ENCODE measurements around the gene SEMA3E.

Gene SEMA3E

DNA sequence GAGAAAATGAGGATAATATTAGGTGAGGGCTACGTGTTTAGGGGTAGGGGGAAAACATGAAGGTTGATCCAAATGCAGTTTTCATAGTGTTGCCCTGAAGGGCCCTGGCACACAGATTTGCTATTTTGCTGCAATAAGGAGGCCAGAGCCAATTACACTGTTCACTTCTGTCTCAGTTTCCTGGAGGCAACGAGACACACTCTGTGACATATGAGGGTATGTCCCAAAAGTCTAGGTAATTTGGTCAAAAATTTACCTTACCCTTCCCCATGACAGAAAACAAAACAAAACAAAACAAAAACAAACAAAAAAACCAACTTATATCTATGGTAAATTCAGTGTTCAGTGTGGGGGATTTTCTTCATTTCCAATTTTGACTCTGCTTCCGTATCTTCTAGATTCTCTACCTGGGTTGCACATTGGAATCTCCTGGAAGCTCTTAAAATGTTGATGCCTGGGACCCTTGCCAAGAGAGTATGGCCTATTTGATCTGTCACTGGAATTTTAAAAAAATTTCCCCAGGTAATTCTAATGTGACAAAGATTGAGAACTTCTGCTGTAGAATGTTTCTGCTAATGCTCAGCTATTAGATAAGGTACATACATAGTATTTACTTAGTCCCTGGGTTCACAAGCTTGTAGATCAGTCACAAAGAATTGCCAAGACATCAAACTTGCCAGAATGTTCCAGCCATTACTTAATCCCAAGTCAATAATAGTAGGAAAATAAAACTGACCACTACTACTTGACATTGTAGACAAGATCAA is 139.5 kb downstream of the SEMA3E start:
- DNase-seq (ENCODE audit: extremely low spot score, insufficient read length, low read depth), result no peak
- no peak for FAIRE-seq

DNA sequence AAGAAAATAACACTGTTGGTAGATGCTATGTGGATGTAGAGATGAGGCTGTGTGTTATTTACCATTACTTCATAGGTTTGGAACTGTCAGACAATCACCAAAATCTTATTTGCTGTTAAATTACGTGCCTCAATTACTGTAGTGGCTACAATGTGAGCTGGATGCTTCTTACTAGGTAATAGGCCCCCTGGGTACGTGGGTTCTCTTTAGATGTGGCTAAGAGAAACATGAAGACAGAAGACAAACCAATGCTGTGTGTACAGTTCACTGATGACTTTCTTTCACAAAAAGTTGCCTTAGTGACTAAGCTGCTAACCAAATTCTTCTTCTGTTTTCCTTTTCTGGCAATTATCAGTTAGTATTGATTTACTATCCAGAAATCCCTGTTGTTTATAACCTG is 144.6 kb downstream of the SEMA3E start:
- DNase-seq (ENCODE audit: extremely low spot score, insufficient read length, low read depth) (no peak), FAIRE-seq (no peak)

DNA sequence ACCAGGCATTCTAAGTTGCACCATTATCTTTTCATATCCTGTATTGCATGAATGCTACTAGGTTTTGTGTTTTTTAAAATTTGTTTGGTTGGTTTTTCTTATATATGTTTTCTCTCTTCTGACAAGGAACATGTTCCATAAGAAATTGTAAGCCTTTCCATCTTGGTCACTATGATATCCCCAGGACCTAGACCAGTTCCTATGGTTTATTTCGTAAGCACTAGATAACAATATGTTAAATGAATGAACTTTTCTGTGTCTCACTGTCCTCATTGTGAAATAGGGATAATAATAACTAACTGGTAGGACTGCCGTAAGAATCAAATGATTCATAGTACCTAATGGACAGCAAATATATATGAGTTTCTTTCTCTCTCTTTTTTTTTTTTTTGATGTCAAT is 146.3 kb downstream of the SEMA3E start:
- DNase-seq (ENCODE audit: extremely low spot score, insufficient read length, low read depth), result no peak
- no peak for FAIRE-seq

DNA sequence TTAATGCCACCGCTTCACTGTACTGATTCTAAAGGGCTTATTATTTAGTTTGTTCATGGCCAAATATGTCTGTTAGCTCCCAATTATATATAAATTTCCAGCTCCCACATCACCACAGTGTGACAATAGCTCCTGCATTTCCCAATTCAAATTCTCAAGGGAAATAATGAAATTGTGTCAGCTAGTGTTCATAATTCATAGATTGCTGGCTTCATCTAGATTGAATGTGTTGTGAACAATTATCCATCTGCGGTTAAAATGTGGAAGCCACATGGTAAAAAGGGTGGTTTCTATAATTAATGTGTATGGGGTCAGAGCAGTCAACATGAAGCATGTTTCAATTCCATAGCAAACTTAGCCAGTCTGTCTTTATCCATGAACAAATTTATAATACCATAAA is 154.3 kb downstream of the SEMA3E start:
- FAIRE-seq (no peak), DNase-seq (ENCODE audit: extremely low spot score, insufficient read length, low read depth) (no peak)

DNA sequence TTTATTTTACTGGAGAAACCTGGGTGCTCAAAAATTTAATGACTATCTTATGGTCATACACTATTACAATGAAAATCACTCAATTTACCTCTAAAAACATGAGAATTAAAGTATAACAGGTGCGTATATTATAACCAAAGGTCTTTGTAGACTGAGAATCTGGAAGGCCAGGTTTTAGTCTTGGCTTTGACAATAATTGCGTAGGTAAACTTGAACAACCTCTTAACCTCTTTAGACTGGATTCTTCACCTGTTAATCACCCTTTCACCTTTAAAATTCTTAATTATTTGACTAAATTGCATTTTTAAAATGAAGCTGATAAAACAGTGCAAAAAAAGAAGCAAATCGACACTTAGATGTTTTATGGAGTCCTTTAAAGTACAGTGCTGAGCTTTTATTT is 156.1 kb downstream of the SEMA3E start:
- FAIRE-seq (no peak), DNase-seq (ENCODE audit: extremely low spot score, insufficient read length, low read depth) (no peak)

DNA sequence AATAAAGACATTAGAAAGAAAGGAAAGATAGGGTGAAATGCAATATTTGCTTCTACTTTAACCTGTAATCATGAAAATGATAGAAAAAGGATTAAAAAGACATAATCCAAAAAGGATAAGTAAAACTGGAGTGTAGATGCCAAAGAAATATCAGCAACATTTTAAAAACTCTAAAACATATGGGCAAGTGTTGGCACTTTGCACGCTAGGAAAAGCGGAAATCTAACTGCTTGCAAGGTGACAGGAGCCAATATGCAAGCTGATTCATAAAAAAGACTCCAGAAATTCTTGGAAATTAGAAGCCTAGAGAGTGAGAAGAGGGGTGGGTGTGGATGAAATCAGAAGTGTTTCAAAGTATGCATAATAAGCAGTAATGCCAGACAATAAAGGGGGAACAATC is 161.1 kb downstream of the SEMA3E start:
- DNase-seq (ENCODE audit: extremely low spot score, insufficient read length, low read depth) (no peak), FAIRE-seq (no peak)

DNA sequence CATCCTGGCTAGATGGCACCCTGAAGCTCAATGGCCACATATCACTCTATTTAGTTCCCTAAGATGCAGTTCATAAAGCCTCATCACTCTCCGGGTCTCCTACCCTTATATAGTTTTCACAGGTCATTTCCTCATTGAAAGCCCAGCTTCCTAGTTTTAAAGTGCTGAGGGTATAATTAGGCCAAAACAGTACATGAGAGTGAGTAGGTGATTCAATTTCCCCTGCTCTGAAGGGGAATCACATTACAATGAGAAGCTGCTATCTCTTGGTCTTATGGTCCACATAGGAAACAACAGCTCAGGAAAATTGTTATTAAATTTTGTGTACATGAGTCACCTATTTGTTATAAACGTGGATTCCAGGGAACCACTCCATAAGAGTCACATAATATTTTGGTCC is 162.0 kb downstream of the SEMA3E start:
- DNase-seq (ENCODE audit: extremely low spot score, insufficient read length, low read depth), result no peak
- FAIRE-seq, result no peak

DNA sequence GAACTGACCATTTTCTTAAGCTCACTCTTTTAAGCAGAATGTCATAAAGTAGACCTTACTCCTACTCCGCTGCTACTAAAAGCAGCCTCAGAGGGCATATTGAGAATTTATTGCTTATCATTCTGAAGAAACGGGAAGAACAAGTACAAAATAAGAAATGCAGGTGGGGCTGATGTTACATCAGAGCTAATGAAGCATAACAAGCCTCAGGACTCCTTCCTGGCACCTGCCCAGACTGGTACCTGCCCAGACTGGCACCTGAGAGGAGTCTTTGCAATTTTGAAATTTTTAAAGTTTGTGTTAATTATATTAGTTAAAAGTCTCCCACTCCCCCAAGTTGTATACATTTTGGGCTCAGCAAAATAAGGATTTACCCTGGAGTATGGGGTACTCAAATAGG is 162.4 kb downstream of the SEMA3E start:
- DNase-seq (ENCODE audit: extremely low spot score, insufficient read length, low read depth), result no peak

DNA sequence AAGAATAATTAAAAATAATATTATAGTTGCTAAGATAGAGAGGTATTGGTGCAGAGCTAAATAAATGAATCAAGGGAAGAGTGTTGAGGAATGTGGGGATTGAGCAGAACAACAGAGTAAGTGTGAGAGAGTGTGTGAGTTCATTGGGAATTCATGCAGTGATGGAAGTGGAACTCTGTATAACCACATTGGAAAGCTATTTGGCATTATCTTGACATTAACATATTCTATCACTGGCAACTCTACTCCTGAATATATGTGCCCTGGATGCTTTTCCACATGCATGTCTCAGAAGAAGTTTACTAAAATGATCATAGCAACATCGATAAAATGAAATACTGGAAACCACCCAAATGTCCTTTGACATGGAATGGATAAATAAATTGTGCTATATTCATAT is 164.1 kb downstream of the SEMA3E start:
- DNase-seq (ENCODE audit: extremely low spot score, insufficient read length, low read depth) (no peak), FAIRE-seq (no peak)

More for the DNA sequence above, 162.4 kb downstream of the SEMA3E start:
- no peak for FAIRE-seq

DNA sequence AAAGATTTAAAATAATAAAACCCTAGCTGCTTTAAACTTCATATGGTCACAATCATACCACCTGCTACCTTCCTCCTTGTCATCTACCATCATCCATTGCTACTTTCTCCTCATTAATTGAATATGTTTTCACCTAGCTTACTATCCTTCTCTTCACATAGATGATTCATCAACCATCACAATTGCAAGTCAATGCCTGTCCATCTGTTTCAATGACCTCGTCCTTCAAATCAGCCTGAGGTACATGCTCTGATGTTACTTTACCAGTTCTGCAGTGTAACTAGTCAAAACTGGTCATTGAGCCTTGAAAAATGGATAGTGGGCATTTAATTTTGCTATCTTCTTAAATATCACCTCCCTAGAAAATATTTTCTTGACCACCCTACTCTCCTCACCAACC is 164.7 kb downstream of the SEMA3E start:
- no peak for FAIRE-seq
- DNase-seq (ENCODE audit: extremely low spot score, insufficient read length, low read depth), result no peak

DNA sequence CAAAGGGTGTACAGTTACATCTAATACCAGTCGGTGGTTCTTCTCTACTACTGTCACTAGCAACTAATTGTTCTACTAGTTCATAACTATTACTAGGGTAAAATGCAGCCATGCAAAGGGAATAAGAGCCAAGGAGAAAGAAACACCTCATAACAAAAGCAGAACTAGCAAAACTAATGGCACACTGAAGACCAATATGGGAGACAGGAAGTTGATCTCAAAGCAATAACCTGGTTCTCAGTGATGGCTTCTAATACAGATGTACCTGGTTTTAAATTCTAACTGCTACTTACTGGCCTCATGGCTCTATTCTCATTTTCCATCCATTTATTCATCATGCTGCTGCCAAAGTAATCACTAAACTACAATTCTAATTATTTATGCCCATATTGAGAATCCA is 170.3 kb downstream of the SEMA3E start:
- DNase-seq (ENCODE audit: extremely low spot score, insufficient read length, low read depth) (no peak), FAIRE-seq (no peak)

DNA sequence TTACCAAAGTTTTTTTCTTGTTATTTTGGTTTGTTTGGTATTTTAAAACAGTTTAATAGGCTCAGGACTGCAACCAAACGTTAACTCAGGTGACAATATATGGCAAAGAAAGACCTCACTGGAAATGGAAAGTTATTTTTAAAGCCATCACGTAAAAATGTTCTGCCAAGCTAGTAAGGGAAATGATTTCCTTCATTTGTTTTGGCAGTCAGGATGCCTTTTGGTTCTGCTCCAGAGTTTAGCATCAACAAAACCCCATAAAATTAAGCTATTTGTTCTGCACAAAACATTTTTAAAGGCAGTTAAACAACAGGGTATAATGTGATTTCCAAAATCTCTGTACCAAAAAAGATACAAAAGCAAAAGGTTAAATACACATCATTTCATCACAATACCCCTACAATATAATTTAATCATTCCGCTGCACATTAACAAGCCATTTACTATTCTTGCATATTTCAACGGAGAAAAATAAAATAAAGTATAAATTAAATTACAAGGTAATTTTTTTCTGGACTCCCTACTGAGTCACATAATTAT is 172.4 kb downstream of the SEMA3E start:
- DNase-seq (ENCODE audit: extremely low spot score, insufficient read length, low read depth), result no peak
- FAIRE-seq, result no peak

DNA sequence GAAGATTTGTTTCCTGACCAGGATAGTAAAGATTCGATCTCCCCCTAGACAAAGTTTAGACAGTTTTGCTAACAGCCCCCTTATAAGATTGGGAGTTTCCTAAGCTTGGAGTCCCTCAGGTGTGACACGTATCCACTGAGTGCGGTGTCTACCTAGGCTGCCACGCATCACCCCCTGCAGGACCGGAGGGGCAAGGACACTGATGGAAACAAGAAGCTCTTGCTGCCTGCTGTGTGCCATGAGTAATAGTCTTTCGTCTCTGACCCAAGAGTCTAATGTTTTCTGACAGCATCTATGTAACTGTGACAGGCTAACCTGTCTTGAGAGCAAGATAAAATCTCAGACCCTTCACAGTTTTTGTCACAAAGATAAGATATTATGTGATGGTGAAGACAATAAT is 173.5 kb downstream of the SEMA3E start:
- no peak for FAIRE-seq
- DNase-seq (ENCODE audit: extremely low spot score, insufficient read length, low read depth), result no peak

DNA sequence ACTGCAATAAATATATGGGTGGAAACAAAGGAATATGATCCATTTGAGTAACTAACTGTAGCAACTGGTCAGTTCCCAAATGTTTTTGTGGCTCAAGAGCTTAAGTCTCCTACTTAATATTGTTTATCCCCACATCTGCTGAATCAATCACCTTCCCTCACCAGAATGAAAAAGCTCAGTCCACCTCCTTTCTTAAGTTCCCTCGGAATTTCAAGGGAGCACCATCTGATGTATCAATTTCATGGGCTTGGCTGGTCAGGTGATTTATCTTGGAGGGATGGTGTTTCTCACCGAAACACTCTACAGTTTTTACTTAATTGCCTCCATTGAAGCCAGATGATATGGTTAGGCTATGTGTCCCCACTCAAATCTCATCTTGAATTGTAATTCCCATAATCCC is 176.6 kb downstream of the SEMA3E start:
- FAIRE-seq (no peak), DNase-seq (ENCODE audit: extremely low spot score, insufficient read length, low read depth) (no peak)

DNA sequence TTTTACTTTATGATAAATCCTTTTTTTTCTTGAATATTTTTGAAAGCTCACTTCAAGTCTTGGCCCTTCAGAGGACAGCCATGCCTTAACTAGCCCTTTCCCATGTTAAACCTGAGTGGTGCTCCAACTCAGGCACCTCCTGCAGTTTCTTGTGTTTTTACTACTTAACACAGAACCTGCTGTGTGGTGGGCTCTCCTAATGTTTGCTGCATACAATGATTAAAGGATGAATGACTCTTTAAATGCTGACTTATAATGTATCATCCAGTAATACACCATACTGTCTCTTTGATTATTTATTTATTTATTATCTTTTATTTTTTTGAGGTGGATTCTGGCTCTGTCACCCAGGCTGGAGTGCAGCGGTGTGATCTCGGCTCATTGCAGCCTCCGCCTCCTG is 179.4 kb downstream of the SEMA3E start:
- FAIRE-seq (no peak), DNase-seq (ENCODE audit: extremely low spot score, insufficient read length, low read depth) (no peak)

DNA sequence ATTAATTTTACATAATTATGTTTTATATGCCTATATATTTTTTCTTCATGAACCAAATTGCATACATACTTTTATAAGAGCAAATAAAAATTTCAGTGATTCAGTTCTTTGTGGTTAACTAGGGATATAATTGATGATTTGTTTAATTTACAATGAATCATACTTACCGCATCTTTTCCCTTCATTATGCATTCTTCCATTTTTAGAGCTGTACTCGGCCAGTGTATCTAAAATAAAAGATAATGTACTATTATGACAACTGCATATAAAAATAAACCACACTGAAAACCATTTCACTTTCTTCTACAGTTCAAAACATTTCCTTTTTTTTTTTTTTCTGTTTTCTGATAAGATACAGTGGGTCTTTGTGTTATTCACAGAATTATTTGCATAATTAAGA is 179.9 kb downstream of the SEMA3E start:
- DNase-seq (ENCODE audit: extremely low spot score, insufficient read length, low read depth) (no peak), FAIRE-seq (no peak)

DNA sequence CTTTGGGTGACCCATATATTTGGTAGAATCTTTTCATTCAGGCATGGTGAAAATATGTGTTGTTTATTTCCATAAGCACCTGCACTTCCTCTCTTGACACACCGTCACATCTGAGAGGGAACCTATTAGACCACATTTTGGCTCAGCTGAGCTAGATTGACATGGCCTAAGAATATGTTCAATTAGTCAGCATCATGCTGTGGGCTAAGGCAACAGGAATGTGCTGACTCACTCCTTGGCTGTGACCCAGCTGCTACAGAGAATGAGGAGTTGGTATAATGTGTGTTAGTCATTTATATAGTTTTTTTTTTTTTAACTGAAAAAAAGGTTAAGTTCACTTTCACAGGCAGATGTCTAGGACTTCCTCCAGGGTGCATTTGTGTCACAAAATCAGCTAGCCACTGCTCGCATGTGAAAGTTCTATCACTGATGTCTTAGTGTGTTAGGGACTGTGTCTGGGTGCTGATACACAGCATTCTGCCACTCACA is 180.6 kb downstream of the SEMA3E start:
- DNase-seq (ENCODE audit: extremely low spot score, insufficient read length, low read depth) (no peak), FAIRE-seq (no peak)

DNA sequence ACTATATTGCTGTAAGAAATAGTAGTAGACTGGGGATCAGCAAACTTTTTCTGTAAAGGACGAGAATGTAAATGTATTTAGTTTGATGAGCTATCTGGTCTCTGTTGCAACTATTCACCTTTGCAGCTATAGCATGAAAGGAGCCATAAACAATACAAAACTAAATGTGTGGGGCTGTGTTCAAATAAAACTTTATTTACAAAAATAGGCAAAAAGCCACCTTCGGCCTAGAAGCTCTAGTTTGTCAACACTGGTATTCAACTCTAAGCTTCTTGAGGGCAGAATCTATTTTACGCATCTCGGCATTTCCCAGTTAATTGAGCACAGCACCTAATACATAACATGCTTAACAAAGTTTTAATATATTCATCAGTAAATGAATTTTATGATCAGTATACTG is 181.4 kb downstream of the SEMA3E start:
- FAIRE-seq (no peak), DNase-seq (ENCODE audit: extremely low spot score, insufficient read length, low read depth) (no peak)

DNA sequence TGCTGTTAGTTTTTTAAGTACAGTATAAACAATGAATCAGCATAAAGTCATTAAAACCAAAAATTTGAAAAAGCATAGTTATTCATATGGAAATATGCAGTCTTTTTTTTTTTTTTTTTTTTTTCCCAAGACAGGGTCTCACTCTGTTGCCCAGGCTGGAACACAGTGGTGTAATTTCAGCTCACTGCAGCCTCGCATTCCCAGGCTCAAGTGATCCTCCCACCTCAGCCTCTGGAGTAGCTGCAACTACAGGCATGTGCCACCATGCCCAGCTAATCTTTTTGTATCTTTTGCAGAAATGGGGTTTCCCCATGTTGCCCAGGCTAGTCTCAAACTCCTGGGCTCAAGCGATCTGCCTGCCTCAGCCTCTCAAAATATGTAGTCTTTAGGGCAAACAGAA is 182.0 kb downstream of the SEMA3E start:
- FAIRE-seq (no peak), DNase-seq (ENCODE audit: extremely low spot score, insufficient read length, low read depth) (no peak)

DNA sequence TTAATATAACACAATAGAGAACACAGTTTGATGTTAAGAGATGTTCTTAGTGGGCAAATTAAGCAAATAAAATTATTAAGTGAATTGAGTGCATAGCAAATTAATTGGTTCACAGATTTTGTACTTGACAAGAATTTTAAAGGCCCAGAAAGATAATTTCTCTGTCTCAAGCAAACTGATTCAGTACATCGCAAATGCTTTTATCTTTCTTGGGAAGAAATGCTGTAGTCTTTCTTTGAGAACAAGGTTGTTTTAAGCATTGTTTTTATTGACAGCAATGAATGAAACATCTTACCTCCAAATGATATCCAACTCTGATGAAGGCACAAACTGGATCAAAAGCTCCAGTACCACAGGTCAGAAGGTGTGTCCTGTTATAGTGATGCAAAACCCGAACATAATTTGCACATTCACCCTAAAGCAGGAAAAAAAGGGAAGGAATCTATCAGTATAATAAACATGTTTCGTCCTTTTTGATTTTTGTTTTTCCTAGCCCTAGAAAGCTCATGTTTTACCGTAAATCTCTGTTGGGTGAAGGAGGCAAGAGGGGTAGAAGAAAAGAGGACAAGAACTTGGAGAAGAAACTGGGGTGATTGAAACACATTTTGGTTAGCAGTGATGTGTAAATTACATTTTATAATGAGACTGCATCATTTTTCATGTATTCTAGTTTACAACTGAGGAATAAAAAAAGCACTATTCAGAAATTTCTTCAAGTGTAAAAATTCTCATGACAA is 182.6 kb downstream of the SEMA3E start:
- no peak for FAIRE-seq

DNA sequence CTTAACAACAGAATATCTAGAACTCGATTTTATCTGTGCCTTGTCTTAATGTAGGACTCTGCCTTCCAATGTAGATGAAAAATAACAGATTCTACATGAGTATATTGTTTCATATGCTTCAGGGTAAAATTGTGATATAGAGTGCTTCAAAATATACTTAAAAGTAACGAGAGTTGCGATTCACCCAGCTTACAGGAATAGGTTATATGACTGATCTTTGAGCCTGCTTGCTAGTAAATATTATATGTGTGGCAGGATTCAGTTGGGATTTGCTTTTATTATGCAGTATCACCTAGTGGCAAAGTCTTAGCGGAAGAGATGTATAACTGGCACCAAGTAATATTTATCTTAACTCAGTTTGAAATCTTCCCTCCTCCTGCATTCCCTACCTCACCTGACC is 183.3 kb downstream of the SEMA3E start:
- DNase-seq (ENCODE audit: extremely low spot score, insufficient read length, low read depth) (no peak), FAIRE-seq (no peak)

More for the DNA sequence above, 182.6 kb downstream of the SEMA3E start:
- DNase-seq (ENCODE audit: extremely low spot score, insufficient read length, low read depth), result no peak

All from GM18507 (cell line).